Fibroblast of skin of back (primary cell): ENCODE results near the gene SF1.

ENCODE experiments used
- DNase-seq: peaks from one replicate; pipeline ENCODE4 v3.0.0-alpha.2; 2013

The SF1 gene

GRCh38 chr11:64784813-64785581, 6.7 kb upstream of the SF1 start:
- DNase-seq, result no peak

GRCh38 chr11:64778223-64778472, 194 bp downstream of the SF1 start:
- no peak for DNase-seq

GRCh38 chr11:64777449-64778222, 706 bp downstream of the SF1 start:
- peak; percentile 81 for DNase-seq

- no peak for DNase-seq
Observed at GRCh38 chr11:64776875-64777274, 1.5 kb downstream of the SF1 start.

- DNase-seq, result no peak
Observed at GRCh38 chr11:64776425-64776824, 1.9 kb downstream of the SF1 start.

- DNase-seq, result no peak
Observed at GRCh38 chr11:64774144-64774543, 4.2 kb downstream of the SF1 start.

GRCh38 chr11:64772303-64773018, 5.9 kb downstream of the SF1 start:
- DNase-seq, result no peak

GRCh38 chr11:64771861-64772260, 6.5 kb downstream of the SF1 start:
- DNase-seq, result no peak

- no peak for DNase-seq
Observed at GRCh38 chr11:64770120-64770519, 8.2 kb downstream of the SF1 start.

GRCh38 chr11:64769283-64769682, 9.1 kb downstream of the SF1 start:
- DNase-seq, result no peak

- no peak for DNase-seq
Observed at GRCh38 chr11:64768300-64768694, 10.0 kb downstream of the SF1 start.

GRCh38 chr11:64767344-64768299, 10.7 kb downstream of the SF1 start:
- peak; percentile 70 for DNase-seq

GRCh38 chr11:64766881-64767280, 11.5 kb downstream of the SF1 start:
- no peak for DNase-seq

- no peak for DNase-seq
Observed at GRCh38 chr11:64765851-64766665, 12.3 kb downstream of the SF1 start.

GRCh38 chr11:64765291-64765850, 13.0 kb downstream of the SF1 start:
- no peak for DNase-seq

- no peak for DNase-seq
Observed at GRCh38 chr11:64764753-64765152, 13.6 kb downstream of the SF1 start.

GRCh38 chr11:64764040-64764611, 14.2 kb downstream of the SF1 start:
- DNase-seq, result no peak

- DNase-seq, result no peak
Observed at GRCh38 chr11:64763526-64764039, 14.8 kb downstream of the SF1 start.

GRCh38 chr11:64762674-64763525, 15.4 kb downstream of the SF1 start:
- DNase-seq, result peak; percentile 68

- DNase-seq, result no peak
Observed at GRCh38 chr11:64762277-64762673, 16.1 kb downstream of the SF1 start.
